ENCODE measurements around the gene BAHCC1.

BAHCC1 gene

DNA sequence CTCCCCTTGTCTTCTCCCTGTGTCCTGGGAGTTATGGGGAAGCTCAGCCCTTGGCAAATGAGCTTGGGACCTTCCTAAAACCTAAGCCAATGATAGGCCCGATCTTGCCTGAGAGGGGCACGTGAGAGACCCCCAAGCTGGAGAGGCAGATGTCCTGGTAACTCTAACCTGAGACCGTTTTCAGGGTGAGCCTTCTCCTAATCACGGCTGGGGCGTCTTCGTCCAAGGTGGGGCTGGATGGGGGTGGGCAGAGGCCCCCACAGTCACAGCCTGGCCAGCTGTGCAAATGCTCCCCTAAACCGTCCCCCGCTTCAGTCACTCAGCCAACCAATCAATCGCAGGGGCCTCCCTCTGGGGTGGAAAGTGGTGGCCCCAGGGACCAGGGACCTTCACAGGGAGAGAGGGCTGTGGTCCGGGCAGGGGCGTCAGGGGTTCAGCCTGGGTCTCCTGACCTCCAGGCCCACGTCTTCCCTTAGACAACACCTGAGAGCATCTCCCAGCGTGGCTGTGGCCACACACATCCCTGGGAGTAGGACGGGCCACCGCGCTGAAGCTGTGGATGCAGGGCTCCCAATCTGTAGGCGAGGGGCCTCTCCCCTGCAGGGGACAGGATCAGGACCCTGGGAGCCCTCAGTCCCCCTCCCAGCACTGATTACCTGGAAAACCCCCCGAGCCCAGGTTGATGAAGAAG, 86.7 kb downstream of the BAHCC1 start:
- no peak for TF ChIP-seq EZH2phosphoT487 (IDR thresholded peaks at IDR 0.05; ENCODE audit: low read depth)
- no peak overlapping the region for H3K27ac ChIP-seq (ENCODE audit: low read length)
- no peaks in the 10 kb centered on the region for H3K79me2 ChIP-seq (ENCODE audit: low read length)
- H2AFZ ChIP-seq (ENCODE audit: low read depth, low read length) = no peak overlapping the region
- H3K4me2 ChIP-seq (ENCODE audit: low read length) = no peak overlapping the region
- H3K36me3 ChIP-seq (replicated peaks; ENCODE audit: low read depth, low read length) = no peaks in the 10 kb centered on the region
- H4K20me1 ChIP-seq (ENCODE audit: insufficient read depth, low read length) = no peaks in the 10 kb centered on the region
- H3K4me1 ChIP-seq (ENCODE audit: low read length) = peaks cover 20% of the 10 kb centered on the region
- H3K27me3 ChIP-seq (ENCODE audit: low read depth, low read length) = no peaks in the 10 kb centered on the region
- H3K9ac ChIP-seq (ENCODE audit: low read length) = no peak overlapping the region
- H3K9me3 ChIP-seq (ENCODE audit: insufficient read depth, low read length) = no peaks in the 10 kb centered on the region
- H3K4me3 ChIP-seq (ENCODE audit: low read length) = no peak overlapping the region

DNA sequence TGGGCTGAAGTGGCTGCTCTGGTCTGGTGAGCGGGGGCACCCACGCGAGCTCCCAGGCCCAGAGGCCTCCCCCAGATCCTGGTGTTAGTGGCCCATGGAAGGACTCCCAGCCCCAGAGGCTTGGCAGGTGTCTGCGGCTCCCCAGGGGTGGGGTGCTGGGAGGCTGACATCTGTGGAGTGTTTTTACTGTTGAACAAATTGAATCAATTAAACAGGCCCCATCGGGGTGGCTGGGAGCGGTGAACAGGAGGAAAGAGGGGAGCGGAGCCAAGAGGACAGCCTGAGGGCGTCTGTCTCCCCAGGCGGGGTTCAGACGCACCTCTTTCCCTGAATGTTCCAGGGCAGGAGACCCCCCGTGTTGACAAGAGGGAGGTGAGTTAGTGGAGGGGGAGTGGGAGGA, 87.4 kb downstream of the BAHCC1 start:
- H3K36me3 ChIP-seq (replicated peaks; ENCODE audit: low read depth, low read length) = no peaks in the 10 kb centered on the region
- no peaks in the 10 kb centered on the region for H3K9me3 ChIP-seq (ENCODE audit: insufficient read depth, low read length)
- peaks cover 20% of the 10 kb centered on the region for H3K4me1 ChIP-seq (ENCODE audit: low read length)
- H4K20me1 ChIP-seq (ENCODE audit: insufficient read depth, low read length) = no peaks in the 10 kb centered on the region
- H3K4me3 ChIP-seq (ENCODE audit: low read length) = peak overlapping the region; percentile 78
- no peaks in the 10 kb centered on the region for H3K27me3 ChIP-seq (ENCODE audit: low read depth, low read length)
- no peaks in the 10 kb centered on the region for H3K79me2 ChIP-seq (ENCODE audit: low read length)
- H2AFZ ChIP-seq (ENCODE audit: low read depth, low read length) = 0 out of 2 replicates have a peak overlapping the region, but pooled peaks have one; percentile 15
- H3K4me2 ChIP-seq (ENCODE audit: low read length) = peak overlapping the region; percentile 100
- H3K27ac ChIP-seq (ENCODE audit: low read length) = no peak overlapping the region
- peak overlapping the region; percentile 57 for H3K9ac ChIP-seq (ENCODE audit: low read length)
- TF ChIP-seq EZH2phosphoT487 (IDR thresholded peaks at IDR 0.05; ENCODE audit: low read depth) (no peak), CTCF (IDR thresholded peaks at IDR 0.05; ENCODE audit: low read depth, low read length) (no peak)

GRCh38 chr17:81483085-81483861, 88.0 kb downstream of the BAHCC1 start:
- Histone ChIP-seq H4K20me1 (ENCODE audit: insufficient read depth, low read length) (no peaks in the 10 kb centered on the region), H3K9me3 (ENCODE audit: insufficient read depth, low read length) (no peaks in the 10 kb centered on the region), H3K27ac (ENCODE audit: low read length) (no peak overlapping the region), H3K79me2 (ENCODE audit: low read length) (no peaks in the 10 kb centered on the region), H3K27me3 (ENCODE audit: low read depth, low read length) (no peaks in the 10 kb centered on the region), H3K36me3 (replicated peaks; ENCODE audit: low read depth, low read length) (no peaks in the 10 kb centered on the region), H3K4me3 (ENCODE audit: low read length) (peak overlapping the region; percentile 78), H2AFZ (ENCODE audit: low read depth, low read length) (0 out of 2 replicates have a peak overlapping the region, but pooled peaks have one; percentile 15), H3K4me1 (ENCODE audit: low read length) (peaks cover 20% of the 10 kb centered on the region), H3K4me2 (ENCODE audit: low read length) (peak overlapping the region; percentile 100), H3K9ac (ENCODE audit: low read length) (peak overlapping the region; percentile 57)
- TF ChIP-seq CTCF (IDR thresholded peaks at IDR 0.05; ENCODE audit: low read depth, low read length) (no peak), EZH2phosphoT487 (IDR thresholded peaks at IDR 0.05; ENCODE audit: low read depth) (no peak)

DNA sequence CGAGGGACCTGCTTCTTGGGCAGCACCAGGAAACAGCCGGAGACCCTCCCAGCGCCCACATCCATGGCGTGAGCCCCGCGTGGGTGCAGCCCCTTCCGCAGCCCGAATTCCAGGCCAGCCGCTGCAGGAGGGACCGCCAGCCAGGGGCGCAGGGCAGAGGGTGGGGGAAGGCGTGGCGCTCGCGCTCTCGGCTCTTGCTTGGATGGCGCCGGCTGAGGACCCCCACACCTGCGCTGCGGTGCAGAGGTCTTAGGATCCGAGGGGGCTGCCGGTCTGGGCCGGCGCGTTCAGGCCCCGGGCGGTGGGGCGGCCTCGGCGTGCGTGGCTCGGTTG, 88.6 kb downstream of the BAHCC1 start:
- peak overlapping the region; percentile 57 for H3K9ac ChIP-seq (ENCODE audit: low read length)
- no peaks in the 10 kb centered on the region for H3K79me2 ChIP-seq (ENCODE audit: low read length)
- H3K4me3 ChIP-seq (ENCODE audit: low read length) = peak overlapping the region; percentile 78
- peaks cover 20% of the 10 kb centered on the region for H3K4me1 ChIP-seq (ENCODE audit: low read length)
- no peaks in the 10 kb centered on the region for H3K27me3 ChIP-seq (ENCODE audit: low read depth, low read length)
- H3K27ac ChIP-seq (ENCODE audit: low read length) = no peak overlapping the region
- peak overlapping the region; percentile 100 for H3K4me2 ChIP-seq (ENCODE audit: low read length)
- H3K9me3 ChIP-seq (ENCODE audit: insufficient read depth, low read length) = no peaks in the 10 kb centered on the region
- H3K36me3 ChIP-seq (replicated peaks; ENCODE audit: low read depth, low read length) = no peaks in the 10 kb centered on the region
- H2AFZ ChIP-seq (ENCODE audit: low read depth, low read length) = peak overlapping the region; percentile 51; the same call in 1 of the 2 replicates
- no peaks in the 10 kb centered on the region for H4K20me1 ChIP-seq (ENCODE audit: insufficient read depth, low read length)
- no peak for TF ChIP-seq CTCF (IDR thresholded peaks at IDR 0.05; ENCODE audit: low read depth, low read length)

Data from OCI-LY3 (cell line).